HG02840 (cell line): ENCODE results near the gene LIPC.

ENCODE experiments used
- ATAC-seq: cut with Tn5 transposase; IDR thresholded peaks from one replicate; pipeline ENCODE4 v1.9.1; 2021; ENCODE audit warnings: mild to moderate bottlenecking, moderate library complexity, moderate number of reproducible peaks; ENCODE audit not compliant: unreplicated experiment, low FRiP score

Gene LIPC

DNA sequence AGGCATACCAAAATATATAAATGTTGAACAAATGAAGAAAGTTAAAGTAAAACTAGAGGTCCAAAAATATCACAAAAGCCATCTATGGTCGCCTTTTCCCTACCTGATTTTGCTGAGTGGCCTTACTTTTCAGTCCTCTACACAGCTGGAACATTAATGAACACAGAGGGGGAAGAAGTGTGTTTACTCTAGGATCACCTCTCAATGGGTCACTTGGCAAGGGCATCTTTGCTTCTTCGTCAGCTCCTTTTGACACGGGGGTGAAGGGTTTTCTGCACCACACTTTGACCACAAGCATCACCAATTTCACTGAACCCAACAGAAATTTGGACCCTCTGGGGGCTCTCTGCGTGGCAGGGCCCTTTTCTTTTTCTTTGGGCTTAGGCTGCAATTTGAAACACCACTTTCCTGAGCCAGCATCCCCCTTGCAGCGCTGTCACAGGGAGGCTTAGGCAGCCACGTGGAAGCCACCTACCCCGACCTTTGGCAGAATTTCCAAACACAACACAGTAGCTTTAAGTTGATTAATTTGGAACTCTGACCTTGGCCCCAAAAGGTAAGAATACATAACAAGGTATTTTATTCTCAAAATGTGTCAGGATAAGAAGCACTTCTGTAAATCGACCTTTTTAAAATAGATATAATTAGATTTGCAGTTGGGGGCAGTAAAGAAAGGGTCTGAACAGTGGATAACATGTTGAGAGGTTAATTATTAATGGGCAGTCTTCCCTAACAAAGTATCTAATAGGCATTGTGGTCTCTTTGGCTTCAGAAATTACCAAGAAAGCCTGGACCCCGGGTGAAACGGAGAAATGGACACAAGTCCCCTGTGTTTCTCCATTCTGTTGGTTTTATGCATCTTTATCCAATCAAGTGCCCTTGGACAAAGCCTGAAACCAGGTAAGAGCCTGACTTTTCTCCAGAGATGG is at the start of gene LIPC:
TSS of gene LIPC (plus strand) at position 771 of the 929 bp plus-strand sequence. CDS start at position 813, 42 bp downstream.
- no peak for ATAC-seq

DNA sequence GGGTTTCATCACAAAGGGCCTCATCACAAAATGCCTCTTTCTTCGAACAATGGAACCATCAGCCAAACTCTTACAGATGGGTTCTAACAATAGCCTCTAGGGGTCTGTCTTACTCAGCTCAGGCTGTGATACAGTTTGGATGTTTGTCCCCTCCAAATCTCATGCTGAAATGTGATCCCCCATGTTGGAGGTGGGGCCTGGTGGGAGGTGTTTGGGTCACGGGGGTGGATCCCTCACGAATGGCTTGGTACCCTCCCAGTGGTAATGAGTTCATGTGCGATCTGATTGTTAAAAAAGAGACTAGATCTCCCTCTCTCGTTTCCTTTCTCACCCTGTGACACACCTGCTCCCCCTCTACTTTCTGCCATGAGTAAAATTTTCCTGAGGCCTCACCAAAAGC is 47.9 kb upstream of the LIPC start:
- no peak for ATAC-seq

DNA sequence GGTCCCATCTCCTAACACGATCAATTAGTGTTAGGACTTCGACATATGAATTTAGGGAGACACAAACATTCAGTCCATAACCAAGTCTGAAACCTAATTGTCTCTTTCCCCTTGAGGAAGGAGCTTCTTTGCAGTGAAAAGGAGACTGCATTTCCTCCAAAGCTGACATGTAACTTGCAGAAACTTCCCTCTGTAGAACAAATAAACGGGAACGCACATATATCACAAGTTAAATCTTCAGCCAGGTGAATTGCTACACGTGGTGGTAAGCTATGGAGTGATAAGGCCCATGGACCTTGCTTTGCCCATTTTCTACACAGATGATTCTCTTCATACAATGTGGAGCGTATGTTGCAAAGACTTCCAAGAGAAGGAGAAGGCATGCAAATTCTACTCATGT is 47.1 kb upstream of the LIPC start:
- no peak for ATAC-seq

DNA sequence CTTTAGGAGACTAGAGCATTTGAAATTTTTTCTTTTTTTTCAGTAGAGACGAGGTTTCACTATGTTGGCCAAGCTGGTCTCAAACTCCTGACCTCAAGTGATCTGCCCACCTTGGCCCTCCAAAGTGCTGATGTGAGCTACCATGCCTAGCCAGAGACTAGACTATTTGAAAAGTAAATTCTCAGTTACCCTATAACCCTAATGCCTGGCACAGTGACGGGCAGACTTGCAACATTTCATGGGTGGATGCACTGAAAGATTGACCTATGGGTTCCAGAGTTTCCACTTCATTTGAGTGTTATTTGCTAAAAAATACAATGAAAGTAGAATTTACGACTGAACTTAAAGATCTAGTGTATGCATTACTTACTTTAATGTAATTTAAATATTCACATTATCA is 45.7 kb upstream of the LIPC start:
- no peak for ATAC-seq

DNA sequence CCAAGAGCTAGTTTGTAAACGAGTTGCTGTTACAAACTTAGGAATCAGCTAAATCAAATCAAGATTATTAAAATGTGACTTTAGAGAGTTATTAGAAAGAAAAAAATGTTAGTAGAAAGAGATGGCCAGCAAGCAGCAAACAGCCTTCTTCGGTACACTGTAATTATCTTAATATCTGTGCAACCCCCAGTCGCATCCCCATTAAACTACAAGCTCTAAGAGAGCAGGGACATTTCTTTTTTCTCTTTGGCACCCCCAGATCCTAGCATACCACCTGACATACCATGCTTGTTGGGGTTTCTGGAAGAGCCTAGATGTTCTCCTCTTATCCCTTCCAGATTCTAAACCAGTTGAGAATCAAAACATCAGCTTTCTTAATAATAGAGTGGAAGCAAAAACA is 45.1 kb upstream of the LIPC start:
- no peak for ATAC-seq

DNA sequence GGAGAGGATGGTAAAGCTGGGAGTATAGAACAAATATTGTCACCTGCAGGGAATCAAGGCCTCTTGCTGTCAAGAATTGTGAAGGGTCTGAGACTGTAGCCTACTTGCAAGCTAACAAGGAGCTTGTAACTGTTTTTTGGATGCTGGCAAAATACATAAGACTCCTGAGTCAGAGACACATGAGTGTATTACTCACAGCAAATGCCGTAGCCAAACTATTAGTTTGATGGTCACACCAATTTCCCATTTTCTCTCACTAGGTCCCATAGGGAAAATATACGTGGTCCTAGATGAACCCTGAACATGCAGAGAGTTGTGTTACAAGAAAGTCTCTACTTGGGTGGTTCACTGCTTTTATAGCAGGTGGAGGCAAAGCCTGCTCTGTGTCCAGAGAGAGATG is 44.7 kb upstream of the LIPC start:
- no peak for ATAC-seq

DNA sequence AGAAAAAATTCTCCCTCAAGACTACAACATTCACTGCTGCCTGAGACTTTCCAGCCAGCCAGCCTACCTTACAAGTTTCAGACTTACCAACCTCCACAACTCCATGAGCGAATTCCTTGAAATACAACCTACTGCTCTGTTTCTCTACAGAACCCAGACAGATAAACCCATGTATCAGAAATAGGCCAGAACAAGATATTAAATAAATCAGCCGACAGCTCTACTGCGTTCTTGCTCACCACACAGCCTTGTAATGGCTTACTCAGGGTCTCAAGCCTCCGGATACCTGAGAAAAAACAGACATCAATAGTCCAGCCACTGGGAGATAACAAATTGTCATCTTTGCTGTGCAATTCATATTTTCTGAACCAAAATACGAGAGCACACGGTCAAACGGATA is 43.6 kb upstream of the LIPC start:
- no peak for ATAC-seq

DNA sequence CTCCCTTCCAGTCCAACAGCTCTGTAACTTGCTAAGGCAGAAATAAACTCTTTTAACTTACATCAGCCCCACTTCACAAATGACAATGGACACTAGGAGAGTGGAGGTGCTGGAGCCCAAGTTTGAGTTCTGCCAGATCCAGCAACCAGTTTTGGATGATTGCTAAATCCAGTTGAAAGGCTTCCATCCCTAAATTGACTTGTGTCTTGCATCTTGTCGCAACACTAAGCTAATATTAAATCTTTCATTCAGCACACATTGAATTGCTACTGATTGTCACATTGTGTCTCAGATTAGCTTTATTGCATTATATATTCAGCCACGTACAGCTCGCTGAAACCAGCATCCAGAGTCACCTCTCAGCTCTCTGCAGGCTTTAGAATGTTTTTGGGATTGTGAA is 41.7 kb upstream of the LIPC start:
- ATAC-seq, result no peak

DNA sequence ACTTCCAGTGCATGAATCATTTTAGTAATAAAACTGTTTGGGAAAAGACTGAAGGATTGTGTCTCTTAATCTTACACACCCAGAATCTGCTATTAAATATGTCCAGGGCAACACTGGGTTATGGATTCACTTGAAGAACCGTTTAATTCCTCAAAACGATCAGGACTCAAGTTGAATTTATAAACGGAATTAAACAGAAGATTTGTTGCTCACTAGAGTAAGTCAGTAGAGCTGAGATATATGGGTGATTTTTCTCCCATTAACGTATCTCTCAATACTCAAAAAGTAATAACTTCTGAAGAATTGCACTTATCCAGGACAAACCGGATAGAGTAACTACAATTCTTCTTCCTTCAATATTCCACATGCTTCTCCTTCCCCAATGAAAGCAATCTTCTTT is 41.1 kb upstream of the LIPC start:
- no peak for ATAC-seq

DNA sequence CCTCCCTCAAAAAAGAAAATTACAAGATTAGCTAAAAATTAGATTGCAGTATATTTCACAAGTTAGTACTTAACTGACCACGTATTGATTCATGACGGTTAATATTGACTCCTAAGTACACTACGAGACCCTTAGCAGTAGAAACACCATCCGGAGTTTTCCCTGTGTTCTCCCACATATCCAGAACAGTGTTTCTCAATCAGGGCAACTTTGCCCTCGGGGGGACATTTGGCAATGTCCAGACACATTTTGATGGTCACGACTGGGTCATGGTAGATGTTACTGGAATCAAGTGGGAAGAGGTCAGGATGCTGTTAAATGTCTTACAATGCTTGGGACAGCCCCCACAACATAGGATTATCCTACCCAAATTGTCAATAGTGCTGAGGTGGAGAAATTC is 40.7 kb upstream of the LIPC start:
- ATAC-seq, result no peak

DNA sequence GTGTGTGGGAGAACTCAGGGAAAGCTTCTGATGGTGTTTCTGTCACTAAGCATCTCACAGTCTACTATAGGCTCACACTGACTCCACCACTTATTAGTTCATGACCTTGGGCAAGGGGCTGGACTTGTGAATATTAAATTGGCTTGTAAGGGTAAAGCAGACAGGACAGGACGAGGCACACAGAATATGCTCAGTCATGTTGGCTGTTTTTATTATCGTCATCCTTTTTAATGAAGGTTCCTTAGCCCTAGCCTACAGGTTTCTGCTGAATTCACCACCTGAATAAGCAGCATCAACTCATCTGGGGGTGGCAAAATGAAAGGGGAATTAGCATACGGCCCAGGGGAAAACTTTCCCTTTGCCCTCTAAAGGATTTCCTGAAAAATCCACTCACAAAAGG is 39.6 kb upstream of the LIPC start:
- ATAC-seq, result no peak

DNA sequence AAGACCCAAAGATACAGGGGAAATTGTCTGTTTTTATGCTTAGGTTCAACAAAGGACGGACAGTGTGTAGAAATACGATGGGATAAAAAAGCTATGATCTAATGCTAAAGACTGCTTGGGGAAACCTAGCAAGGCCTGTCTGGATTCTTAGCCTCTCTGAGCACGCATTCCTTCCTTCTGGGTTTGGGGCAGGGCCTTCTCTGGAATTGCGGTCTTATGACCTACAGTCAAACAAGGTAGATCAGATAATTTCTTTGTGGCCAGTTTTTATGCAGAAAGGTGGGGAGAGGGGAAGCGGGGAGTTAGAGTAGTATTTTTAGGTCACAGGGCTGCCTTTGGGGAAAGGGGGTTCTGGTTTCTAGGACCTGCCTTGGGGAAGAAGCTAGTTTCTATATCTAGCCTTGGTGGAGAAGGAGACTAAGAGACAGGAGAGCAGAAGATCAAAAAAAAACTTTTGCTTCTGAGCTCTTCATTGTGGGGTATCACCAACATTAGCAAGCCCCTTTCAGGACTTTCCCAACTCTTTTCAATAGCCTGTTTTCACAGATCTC is 39.1 kb upstream of the LIPC start:
- ATAC-seq, result no peak

DNA sequence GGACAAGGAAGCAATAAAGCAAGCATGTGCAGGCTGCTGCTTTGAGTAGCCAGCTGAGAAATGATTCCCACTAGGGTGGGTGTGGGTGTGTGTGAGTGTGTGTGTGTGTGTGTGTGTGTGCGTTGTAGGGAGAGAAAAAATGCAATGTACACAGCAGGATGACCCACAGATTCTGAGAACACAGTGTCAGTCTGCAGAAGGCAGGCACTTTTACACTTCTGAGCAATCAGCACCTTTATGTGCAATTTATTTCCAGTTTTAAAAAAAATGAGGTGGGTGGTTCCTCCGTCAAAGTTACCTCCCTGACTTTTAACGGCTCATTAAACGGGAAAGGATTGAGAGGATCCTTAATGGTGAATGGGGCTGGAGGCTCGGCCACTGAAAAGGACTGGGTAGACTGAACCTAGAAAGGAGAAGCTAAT is 38.5 kb upstream of the LIPC start:
- no peak for ATAC-seq

DNA sequence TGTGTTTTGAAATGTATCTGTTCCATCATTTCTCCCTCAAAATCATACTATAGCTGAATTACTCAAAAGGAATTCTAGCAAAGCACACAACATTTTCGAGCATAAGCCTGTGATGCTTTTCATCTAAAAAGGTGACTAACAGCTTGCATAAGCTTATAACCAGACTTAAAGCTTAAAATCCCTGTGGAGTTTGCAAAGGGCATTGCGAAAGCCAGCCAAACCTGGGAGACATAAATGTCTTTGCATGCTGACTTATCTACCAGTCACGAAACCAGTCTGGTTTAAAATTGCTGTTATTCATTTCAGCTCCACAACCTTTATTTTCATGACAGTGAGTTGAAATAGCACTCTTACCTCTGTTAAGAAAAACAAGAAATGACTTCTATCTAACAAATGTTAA is 35.6 kb upstream of the LIPC start:
- ATAC-seq, result no peak

DNA sequence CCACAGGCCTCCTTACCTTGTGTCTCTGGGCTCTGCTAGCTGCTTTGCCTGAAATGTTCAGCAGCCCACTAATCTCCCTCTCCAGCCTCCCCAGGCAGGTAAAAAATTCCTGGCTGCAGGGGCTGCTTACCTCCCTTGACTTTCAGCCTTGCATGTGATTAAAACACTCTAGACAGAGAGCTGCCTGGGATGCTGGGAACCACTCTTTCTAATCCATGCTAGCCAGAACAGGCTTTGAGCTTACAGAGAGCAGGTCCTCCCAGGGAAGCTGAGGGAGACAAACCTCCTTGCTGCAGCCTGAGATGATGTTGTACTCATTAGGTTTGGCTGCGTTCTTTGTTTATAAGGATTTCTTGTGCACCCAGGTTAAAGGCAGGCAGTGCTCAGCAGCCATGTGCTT is 33.7 kb upstream of the LIPC start:
- no peak for ATAC-seq

DNA sequence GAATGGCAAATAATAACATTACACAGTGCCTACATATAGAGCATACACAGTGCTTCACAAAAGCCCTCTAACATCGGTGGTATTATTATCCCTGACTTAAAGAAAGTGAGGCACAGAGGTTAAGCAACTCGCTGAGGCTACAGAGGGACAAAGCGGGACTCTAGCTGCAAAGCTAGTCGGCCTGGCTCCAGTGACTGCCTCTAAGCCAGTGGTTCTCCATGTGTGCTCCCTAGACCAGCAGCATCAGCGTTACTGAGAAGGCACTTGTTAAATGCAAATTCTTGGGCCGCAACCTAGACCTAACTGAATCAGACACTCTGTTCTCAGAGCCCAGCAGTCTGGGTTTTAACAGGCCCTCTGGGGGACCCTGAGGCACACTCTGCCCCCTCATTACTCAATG is 33.1 kb upstream of the LIPC start:
- no peak for ATAC-seq

DNA sequence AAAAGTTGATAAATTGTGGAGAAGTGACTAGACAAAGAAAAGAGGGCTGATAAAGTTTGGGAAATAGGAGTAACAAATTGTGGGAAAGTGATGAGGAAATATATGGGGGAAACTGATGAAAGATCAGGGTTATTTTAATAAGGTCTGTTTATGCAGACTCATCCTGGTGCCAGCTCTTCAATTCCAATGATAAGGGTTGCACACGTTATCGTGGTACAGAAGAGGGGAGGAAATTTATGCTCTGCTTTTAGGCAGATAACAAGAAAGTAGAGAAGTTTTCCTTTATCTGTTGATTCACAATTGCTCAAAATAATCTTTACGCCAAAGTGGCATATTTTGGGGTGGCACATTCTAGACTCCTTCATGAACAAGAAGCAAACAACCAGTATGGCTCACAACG is 32.1 kb upstream of the LIPC start:
- no peak for ATAC-seq

DNA sequence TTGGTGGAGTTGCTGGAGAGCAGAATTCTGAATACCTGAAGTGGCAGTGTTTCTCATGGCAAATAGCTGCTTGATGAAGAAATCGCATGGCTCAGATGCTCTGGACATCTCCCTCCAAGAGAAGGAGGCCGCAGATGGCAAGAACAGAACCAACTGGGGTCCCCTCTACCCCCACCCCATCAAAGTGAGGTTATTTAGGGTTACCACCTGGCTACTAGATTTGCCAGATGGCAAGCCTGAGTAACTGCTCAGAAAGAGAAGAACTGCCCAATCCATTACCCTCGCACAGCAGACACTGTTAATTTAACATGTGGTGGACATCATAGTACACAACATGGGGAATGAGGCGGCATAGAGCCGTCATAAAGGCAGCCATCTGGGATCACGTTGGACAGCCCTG is 30.5 kb upstream of the LIPC start:
- ATAC-seq, result no peak

DNA sequence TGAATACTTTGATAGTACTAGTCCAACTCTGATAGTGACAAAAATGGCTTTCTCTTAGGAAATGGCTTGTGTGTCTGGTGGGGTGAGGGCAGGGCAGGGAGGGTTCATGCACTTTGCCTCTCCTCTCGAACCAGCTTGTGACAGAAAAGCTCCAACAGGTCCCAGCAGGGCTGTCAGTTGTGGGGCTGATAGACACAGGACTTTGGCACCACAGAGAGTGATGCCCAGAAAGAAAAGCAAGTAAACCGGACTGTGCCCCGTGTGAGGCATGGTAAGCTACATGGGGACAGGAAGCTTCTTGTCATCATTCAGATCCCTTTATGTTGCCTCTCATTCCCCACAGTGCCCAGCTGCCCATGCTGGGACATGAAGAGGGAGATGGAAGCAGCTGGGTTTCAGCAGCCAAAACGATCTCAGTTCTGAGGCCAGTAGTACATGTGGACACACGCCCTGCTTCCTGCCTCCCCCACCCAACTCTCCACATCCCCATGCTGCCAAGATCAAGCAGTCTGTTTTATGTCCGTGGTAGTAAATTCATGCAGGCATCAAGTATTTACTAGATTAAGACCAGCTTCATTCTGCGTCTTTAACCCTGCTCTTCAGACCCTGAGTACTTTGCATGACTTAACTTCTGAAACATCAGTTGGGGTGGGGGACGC is 29.7 kb upstream of the LIPC start:
- ATAC-seq, result no peak

DNA sequence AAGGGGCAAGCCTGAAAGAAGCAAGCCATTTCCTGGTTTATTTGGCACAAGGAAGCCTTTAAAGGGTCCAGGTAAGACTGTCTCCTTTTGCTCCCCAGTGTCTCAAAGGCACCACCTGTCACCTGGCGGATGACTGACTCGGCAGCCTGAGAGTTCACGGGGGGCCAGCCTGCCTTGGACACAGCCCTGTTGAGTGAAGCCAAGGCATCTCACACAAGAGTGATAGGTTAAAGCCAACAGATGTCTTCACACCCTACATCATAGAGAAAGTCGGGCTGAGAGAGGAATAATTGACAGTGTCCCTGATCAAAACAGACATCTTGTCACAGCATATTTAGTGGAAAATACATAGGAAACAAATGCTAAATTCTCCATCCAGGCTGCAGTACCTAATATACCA is 28.2 kb upstream of the LIPC start:
- no peak for ATAC-seq

DNA sequence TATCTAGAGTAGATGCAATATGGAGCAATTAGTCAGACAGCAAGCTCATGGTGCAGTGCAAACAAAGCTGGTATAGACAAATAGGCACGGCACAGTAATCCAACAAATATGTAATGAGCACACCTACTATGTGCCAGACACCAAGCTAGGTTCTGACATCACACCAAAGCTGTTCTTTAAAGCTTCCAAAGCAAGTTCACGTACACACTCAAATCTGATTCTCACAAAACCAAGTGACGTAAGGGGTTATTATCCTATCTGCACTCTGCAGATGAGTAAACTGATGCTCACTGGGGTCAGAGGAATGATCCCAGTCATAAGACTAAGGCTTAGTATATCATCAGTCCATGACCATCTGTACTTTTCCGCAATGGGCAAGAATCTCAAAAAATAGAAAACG is 27.8 kb upstream of the LIPC start:
- ATAC-seq, result no peak

DNA sequence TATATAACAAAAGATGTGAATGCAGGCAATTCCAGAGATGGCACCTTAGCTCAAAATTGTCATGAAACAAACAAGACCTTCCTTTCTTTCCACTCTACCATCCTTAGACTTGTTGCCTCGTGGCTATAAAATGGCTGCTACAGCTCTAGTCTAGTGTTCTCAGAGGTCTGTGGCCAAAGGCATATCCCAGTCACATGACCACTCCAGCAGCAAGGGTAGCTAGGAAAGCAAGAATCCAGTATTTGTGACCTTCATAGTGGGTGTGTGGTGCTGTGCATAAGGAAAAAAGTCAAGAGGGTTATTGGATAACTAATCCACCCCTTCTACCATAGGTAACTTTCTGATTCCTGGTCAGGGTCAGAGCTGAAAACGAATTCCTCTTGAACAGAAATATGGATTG is 27.1 kb upstream of the LIPC start:
- no peak for ATAC-seq
